ENCODE data around the gene ANO2.
"Not testable (repeated sequence)": the region's sequence is repeated elsewhere in the genome, so short reads cannot be mapped to it uniquely, and the experiment has no call there.

ANO2 gene

DNA sequence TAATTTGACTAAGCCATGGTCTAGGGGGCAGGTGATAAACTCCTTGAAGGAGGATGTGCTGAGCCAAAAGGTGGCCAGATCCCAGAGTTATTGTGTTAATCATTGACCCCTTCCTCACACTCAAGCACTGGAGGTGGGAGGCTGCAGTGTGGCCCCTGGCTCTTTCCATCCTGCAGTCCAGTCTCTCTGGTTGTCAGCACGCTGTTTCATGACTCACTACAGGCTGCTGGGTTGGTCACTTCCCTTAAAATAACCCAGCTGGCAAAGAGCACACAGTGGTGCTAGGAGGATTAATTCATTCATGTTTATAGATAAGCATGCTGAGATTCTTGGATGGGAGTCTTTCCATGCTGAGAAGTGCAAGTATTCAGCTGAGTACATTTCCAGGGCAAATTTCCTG lies 228.9 kb downstream of the ANO2 start:
- no peak for DNase-seq

DNA sequence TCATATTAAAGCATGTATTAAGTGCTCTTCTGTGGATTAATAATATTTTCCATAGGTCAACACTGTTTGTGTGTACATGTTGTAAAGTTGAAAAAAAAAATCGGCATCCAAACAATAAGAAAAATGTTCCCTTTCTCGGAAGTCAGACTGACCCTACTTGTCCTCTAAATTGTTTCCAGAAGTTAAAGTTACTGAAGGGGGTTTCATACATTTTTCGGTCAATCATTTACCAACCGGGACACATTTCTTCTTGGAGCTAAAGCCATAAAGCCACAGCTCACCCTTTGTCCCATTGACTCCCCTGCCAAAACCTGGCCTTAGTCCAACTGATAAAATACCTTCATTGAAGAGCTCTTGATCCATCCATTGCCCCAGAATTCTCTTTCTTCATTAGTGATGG lies 230.0 kb downstream of the ANO2 start:
- no peak for DNase-seq

DNA sequence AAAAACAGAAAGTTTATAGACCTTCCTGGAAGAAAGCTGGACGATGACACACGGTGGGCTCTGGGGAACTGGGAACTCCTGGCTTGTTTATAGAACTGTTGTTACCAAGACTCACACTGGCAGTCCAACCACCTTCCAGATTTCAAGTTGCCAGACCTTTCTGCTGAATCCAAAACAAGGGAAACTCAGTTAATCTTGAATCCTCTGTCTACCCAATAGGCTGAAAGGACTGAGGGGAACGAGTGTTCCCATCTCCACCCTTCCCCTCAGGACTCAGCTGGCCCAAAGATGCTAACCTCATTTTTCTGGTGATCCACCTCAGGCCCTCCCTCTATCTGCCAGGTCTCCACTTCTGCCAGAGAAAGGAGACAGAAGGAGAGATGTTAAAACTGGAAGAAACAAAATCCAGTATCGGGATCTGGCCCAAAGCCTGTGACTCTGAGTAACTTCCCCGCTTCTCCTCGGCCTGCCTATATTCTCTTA lies 231.4 kb downstream of the ANO2 start:
- DNase-seq = no peak

DNA sequence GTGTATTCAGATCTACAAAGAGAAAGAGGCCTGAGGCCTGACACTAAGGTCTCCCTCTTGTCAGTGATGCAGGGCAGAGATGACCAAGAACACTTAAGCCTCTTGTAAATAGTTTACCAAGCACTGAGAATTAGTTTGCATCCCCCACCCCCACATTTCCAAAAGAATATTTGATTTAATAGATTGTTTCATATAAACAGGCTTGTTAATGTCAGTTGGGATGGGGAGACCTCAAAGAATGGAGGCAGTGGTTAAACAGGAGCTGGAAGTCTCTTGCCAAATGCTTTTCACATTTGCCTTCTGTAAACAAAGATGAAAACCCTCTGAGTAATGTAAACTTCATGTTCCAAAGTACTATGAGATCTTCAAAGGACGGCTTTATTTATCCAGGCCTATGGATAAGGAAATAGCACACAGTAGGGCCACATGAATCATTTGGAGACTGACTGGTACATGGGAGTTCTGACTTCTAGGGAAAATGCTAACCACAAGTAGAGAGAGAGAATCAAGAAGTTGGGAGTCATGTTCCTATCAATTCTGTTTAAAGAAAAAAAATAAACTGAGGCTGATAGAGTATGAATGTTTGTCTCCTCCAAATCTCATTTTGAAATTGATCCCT lies 234.7 kb downstream of the ANO2 start:
- no peak for DNase-seq

DNA sequence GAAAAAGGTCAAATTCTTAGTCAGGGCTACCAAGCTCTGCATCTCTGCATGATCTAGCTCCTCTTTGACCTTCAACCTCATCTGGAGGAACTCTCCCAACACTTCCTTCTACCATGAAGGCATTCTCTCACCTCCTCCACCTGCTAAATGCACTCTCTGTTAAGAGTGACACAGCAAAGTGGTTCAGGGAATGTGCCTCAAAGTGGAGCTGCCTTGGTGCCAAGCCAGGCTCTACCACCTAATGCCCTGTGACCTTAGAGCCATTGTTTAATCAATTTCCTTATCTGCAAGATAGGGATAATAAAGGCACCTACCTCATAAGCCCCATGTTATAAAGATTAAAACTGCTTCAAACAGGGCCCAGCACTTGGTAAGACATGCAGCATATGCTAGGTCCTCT lies 236.7 kb downstream of the ANO2 start:
- no peak for DNase-seq

DNA sequence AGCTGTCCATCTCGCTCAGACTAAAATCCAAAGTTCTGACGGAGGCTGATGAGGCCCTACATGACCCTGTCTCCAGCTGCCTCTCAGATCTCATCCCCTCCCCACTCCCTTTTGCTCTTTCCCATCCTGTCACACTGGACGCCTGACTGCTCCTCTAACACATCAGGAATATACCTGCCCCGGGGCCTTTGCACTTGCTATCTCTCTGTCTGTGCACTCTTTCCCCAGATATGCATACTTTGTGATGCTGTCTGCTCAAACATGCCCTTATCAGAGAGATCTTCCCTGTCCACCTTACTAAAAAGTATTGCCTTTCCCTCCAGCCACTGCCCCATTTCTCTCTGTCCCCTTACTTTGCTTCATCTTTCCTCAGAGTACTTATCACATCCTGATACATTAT lies 238.8 kb downstream of the ANO2 start:
- no peak for DNase-seq

DNA sequence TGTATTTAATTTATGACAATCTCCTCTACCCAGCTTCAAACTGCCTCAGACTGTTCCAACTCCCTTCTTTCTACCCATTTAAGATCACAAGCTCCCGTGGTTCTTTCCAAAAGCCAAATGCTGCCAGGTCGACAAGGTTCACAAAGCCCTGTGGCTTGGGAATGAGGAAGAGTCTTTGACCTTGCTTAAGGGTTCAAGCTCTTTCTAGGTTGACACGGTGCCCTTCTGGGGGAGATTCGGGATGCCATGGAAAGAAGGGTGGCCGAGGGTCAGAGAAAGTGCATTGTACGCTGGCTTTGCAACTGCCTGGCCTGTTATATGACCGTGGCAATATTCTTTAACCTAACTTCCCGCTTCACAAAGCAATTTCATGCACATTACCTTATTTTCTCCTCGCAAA lies 239.3 kb downstream of the ANO2 start:
- no peak for DNase-seq

DNA sequence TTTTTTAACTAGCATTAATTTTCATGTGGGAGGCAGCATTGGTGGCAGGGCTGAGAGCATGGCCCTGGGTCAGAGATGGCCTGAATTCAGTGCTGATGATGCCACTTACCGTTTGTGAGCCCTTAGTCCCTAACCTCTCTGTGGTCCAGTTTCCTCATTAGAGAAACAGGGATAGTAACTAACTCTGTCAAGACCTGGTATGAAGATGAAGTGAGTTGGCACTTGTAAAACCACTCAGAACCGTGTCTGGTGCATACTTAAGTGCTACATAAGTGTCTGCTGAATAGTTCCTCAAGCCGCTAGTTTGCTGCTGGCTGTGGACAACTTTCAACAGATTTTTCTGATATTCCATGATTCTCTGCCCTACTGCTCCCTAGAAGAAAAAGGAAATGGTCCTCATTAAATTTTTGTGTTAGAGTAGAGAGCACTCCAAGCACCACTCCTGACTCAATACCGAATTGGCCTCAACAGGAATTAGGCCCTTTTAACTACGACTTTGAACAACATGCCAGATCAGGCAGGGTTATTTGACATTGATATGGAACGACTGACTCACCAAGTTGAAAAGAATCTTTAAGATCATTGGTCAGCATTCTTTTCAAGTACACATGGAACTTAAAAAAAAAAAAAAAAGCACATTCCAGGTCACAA lies 250.2 kb downstream of the ANO2 start:
- DNase-seq = no peak

DNA sequence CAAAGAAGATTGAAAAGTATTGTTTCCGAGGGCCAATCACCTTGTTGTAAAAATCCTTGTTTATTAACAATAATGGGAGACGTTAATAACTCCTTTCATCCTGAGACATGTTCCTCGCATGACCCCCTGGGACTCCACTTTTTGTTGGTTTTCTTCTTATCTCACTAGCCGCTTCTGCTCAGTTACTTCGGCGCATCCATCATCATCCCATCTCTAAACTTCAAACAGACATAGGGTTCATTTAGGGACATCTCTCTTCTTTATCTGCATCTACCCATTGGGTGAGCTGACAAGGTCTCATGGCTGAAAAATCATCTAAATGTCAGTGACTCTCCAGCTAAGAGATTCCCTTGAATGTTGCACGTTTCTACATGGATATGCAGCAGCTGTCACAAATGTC lies 252.2 kb downstream of the ANO2 start:
- DNase-seq = no peak

DNA sequence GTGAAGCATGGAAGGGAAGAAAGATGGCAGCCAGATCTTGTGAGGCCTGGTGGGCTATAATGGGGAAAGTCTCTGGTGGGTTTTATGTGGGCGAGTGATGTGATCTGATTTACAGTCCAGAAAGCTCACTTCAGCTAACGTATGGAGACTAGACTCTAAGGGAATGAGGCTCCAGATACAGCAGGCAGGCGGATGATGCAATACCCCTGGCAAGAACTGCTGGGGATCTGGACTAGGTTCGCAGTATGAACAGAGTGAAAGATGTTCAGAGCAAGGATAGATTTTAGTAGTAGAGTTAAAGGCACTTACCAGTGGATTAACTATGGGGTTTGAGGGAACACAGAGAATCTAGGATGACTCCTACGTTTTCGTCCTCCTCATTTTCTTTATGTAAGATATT lies 253.1 kb downstream of the ANO2 start:
- no peak for DNase-seq

DNA sequence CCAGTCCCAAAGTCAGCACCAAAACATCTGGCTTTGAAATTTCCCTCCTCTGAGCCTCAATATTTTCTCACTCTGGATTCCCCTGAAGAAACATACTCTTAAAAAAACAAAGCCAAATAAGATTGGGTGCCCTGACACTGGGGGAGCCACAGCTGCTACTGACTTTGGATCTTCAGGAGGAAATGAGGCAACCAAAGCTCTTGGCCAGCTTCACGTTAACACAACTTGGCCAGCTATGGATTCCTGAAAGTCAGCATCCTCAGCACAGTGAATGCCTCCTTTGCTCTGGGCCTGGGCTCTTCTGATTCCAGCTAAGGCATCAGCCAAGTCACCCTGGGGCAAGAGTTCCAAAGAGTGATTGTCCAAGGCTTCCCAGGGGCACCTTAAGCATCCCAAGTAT lies 254.8 kb downstream of the ANO2 start:
- DNase-seq = no peak

DNA sequence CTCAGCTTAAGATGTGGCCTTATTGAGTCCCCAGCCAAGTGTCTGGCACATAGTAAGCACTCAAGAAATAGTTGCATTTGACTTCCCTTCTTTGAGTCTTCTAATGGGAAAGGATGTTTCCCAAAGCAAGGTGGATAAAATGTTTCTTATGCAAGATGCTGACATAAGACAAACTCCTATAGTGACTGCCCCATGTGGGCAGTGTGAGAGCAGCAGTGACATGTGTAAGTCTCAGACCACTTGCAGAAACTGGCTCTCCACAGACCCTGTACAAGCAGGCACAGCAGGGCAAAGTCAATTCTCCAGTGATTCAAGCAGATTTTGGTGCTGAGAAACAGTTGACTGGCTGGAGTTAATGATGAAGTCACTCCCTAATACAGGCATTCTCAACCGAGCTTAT lies 255.3 kb downstream of the ANO2 start:
- DNase-seq = no peak

DNA sequence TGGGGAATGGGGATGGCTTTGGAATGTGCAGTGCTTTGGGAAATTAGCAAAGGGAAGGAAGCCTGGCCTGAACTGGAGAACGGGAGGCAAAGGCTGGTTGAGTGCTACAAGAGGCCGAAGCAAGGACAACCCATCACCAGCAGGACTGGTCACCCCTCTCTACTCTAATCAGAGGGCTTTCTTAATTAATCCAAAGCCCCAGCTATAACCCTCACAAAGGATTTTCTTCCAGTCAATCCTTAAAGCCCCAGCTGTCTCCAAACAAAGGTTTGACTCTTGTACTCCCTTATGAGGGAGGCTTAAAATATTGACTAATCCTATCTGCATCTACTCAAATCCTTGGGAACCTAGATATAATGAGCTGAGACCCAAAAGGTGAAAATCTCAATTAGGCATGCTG lies 256.8 kb downstream of the ANO2 start:
- no peak for DNase-seq

DNA sequence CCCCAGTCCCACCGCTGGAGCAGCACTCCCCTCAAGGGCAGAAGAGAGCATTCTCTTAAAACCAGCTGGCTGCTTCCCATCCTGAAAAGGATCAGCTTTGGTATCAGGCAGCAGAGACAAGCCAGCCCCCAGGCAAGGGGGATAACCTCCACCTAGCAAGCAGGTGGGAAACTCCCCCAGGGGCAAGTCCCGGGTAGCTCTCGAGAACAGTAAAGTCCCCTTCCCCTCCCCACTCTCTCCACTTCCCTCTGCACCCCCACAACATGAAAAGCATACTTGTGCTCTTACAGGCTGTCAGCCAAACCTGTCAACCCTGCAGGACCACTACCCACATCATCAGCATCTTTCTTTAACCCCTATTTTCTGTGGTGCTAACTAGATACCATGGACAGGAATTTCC lies 259.1 kb downstream of the ANO2 start:
- DNase-seq = no peak

DNA sequence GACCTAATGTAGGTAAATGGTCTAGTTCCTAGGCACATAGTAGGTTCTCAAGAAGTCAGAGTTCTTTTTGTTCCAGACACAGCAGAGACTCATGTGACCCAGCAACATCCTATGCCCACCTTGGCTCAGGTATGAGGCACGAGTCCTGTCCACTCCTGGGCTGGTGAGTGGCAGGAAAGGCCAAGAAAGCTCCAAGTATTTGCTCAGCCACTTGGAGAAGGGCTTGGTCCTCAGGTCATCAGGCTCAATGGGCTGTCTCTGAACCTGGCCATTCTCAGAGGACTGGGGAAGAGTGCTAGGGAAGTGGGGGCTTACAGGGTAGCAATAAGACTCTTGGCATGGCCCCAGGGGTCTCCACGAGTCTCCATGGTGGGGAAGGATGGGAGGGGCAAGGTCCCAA lies 260.1 kb downstream of the ANO2 start:
- DNase-seq = no peak

DNA sequence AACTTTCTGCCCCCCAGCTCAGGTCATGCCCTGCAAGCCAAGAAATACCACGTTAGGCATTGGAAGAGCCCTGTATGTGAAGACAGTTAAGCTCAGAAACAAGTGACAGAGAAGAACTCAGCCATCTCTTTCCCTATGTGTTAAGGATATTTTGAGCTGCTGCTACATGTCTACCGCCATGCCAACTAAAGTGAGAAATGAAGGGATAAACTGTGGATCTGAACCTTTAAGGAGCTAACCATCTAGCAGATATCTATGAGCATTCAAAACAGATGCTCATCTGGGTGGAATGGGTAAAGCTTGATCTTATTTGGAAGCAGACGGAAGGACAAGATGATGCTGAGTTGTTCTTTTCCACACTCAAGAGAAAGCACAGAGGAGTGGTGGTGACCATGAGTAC lies 262.5 kb downstream of the ANO2 start:
- no peak for DNase-seq

DNA sequence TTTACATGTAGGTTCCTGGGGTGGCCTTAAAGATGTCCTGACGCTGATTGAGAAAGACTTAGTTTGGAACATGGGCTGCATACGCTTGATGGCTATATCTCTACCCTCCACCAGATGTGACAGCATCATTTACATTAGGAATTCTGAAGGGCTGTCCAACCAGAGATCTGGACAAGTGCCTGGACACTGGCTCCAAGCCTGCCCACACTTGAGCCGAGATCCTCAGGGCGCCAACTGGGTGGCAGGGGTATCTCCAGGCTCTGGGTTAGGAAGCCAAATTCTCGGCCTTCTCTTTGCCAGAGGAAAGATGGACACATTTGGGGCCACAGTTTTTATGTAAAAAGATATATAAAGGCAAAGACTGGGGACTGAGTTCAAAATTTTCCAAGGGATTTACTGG lies 266.9 kb downstream of the ANO2 start:
- no peak for DNase-seq

DNA sequence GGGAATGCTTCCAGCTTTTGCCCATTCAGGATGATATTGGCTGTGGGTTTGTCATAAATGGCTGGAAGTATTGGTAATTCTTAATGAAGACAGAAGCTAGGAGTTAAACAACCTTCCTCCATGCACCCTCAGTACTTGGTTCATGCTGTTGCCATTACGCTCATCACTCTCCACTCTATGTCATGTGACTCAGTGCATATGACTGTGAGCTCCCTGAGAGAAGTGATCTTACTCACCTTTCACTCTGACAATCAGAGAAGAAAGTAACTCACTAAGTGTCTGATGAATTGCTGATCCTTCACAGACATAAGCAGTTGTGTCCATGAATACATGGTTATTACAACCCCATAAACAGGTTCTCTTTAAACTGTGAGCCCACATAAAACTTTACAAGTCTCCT lies 275.4 kb downstream of the ANO2 start:
- DNase-seq = not testable (repeated sequence)

DNA sequence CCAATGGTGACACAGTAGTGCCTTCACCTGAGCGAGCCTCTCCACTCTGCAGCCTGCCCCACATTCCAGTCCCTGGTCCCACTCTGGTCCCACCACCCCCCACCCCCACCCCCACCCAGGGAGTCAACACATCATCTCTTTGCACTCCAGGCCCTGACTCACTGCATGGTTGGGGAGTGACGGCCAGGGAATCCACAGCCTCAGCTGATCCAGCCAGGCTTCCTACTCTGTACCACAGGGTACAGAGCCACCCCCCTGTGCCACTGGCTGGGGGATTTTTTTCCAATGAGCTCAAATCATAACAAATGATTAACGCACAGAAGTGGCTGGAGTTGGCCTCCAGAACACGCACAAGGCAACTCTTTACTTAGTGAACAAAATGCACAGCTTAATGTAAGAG lies 279.4 kb downstream of the ANO2 start:
- DNase-seq = no peak

DNA sequence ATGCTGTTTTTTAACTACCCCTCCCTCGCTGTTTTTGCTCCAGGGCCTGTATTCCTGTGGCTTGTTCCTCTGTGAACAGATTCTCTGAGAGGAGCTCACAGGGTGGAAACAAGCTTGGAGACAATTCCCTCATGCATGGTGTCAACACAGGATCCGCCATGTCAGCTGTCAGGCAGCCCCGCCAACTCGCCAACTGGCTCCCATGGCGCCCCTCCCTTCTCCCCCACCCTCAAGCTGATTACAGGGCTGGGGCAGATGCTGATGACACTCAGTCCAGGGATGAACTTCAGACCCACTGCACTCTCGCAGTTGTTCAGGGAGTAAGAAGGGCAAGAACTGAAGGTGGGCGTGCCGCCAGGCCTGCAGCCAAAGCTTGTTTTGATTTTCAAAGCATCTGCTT lies 283.2 kb downstream of the ANO2 start:
- DNase-seq = no peak

DNA sequence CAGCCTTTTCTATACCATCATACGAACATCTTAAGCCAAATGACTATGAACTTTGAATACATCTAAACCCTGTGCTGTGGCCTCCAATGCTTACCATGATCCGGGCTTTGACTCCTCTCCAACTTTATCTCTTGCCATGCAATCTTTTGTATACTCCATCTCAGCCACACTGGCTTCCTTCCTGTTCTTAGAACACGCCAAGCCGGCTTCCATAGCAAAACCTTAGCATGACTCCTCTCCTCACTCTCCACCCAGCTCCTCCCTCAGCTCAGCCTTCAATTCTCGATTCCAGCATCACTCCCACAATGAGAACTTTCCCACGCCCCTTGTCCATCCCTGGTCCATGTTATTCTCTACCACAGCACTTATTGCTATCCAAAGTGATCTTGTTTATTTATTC lies 284.8 kb downstream of the ANO2 start:
- no peak for DNase-seq

DNA sequence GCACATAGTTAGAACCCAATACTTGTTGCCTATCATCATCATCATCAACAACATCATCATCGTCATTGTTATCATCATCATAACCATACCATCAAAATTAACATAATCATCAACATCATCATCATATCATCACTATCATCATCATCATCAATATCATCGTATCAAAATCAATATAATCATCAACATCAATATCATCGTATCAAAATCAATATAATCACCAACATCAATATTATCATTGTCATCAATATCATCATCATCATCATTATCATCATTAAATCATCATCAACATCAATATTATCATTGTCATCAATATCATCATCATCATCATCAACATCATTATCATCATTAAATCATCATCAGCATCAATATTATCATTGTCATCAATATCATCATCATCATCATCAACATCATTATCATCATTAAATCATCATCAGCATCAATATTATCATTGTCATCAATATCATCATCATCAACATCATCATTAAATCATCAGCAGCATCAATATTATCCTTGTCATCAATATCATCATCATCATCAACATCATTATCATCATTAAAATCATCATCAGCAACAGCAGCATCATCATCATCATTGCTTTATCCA lies 286.6 kb downstream of the ANO2 start:
- not testable (repeated sequence) for DNase-seq

DNA sequence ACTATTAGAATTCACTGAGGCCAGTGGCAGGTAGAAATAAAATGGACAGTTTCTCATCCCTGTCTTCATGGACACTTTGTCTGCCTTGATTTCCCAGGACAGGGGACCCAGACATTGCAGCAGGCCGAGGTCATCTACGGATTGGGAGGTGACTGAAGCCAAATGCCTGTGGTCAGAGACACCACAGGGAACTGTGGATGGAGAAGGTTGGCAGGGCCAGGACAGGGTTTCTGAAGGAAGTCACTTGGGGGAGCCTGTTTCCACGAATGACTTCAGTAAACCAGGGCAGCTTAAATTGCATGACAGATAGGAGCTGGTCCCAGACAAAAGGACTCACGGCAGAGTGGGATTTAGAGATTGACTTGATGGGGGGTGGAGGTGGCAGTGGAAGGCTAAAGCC lies 288.2 kb downstream of the ANO2 start:
- DNase-seq = no peak

DNA sequence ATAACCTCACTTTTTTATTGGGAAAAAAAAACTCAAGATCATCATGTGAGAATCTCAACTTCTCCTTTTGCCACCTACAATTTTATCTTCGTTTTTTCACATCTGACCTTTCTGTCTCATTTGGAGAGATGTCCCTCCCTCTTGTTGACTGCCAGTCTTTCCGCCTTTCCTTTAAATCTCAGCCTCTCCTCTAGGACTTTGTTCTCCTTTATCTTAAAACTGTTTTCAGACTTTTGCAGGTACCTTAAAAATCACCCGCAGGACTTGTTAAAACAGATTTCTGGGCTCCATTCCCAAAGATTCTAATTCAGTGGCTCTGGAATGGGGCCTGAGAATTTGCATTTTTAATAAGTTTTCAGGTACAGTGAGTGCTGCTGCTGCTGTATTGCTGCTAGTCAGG lies 289.9 kb downstream of the ANO2 start:
- no peak for DNase-seq

DNA sequence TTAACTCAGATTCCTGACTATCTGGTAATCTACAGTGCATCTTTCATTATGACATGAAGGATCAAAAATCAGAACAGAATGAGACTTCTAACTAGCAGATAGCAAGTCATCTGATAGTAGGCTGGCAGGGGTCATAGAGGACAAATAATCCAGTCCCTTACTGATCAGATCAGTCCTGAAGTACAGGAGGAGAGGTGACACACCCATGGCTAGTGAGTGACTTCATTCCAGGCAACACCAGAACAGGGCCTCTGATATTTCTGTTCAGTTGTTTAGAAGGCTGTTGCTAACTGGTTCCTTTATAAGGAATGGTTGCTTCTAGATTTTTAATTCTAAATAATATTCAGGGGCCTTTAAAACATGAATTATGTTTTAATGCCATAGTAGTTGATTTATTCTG lies 291.0 kb downstream of the ANO2 start:
- no peak for DNase-seq
